Fibroblast of lung (primary cell): Measurements from ENCODE around the gene TBX3. TPM values are rescaled to one million over a fixed set of nuclear protein-coding genes. Genes with fewer than 3 reads are reported as not detected.

Experiments
- DNase-seq, 2 donors: peaks; one replicate each; pipeline versions ENCODE4 v3.0.0 to v3.0.0-alpha.2; 2010; ENCODE audit warnings: low read depth in 2 of 2
- H2AFZ ChIP-seq: 2 replicates; pipeline ENCODE4 v1.5.1; 2012; ENCODE audit warnings: low read length, control low read depth, inconsistent platforms
- H3K27ac ChIP-seq: 2 replicates; pipeline ENCODE4 v1.5.1; 2011; ENCODE audit warnings: low read length, control low read depth; ENCODE audit not compliant: insufficient read depth
- H3K27me3 ChIP-seq: 2 replicates; pipeline ENCODE4 v1.5.1; 2011; ENCODE audit warnings: mild to moderate bottlenecking, low read length; ENCODE audit not compliant: control insufficient read depth, insufficient read depth
- H3K36me3 ChIP-seq: 2 replicates; pipeline ENCODE4 v1.5.1; 2011; ENCODE audit warnings: low read length; ENCODE audit not compliant: control insufficient read depth, insufficient read depth
- H3K4me1 ChIP-seq: 2 replicates; pipeline ENCODE4 v1.5.1; 2011; ENCODE audit warnings: low read length; ENCODE audit not compliant: control insufficient read depth, insufficient read depth; ENCODE audit errors: extremely low read depth
- H3K4me2 ChIP-seq: 2 replicates; pipeline ENCODE4 v1.5.1; 2011; ENCODE audit warnings: low read length, control low read depth; ENCODE audit not compliant: insufficient read depth; ENCODE audit errors: extremely low read depth
- H3K4me3 ChIP-seq, 4 experiments: fragments of 200-600 bp in 1 of 4; sonication (generic) in 1 of 4; replicated peaks in 1 of 4; 2 replicates each; pipeline ENCODE4 v1.5.1; 2011 to 2016; ENCODE audit warnings: low read length in 4 of 4, low read depth in 3 of 4, mild to moderate bottlenecking in 3 of 4, control low read depth in 2 of 4, inconsistent platforms in 1 of 4, mixed read lengths in 1 of 4; ENCODE audit not compliant: insufficient read depth in 1 of 4; ENCODE audit errors: control extremely low read depth in 1 of 4
- H3K79me2 ChIP-seq: 2 replicates; pipeline ENCODE4 v1.5.1; 2012; ENCODE audit warnings: mild to moderate bottlenecking, low read length, inconsistent platforms; ENCODE audit not compliant: control insufficient read depth, insufficient read depth
- H3K9ac ChIP-seq: 2 replicates; pipeline ENCODE4 v1.5.1; 2011; ENCODE audit warnings: mild to moderate bottlenecking, low read length, control low read depth; ENCODE audit not compliant: insufficient read depth
- H3K9me3 ChIP-seq: 2 replicates; pipeline ENCODE4 v1.5.1; 2012; ENCODE audit warnings: low read depth, low read length; ENCODE audit not compliant: control insufficient read depth, insufficient read depth
- H4K20me1 ChIP-seq: 2 replicates; pipeline ENCODE4 v1.5.1; 2011; ENCODE audit warnings: low read length; ENCODE audit not compliant: control insufficient read depth, insufficient read depth; ENCODE audit errors: extremely low read depth
- CTCF ChIP-seq, 2 donors: IDR thresholded peaks in 1 of 2; conservative IDR thresholded peaks in 1 of 2; 1 replicate in 1 of 2; 2 replicates in 1 of 2; pipeline ENCODE4 v1.5.1; 2011 to 2012; ENCODE audit warnings: low read length in 2 of 2, control low read depth in 1 of 2, inconsistent platforms in 1 of 2, low read depth in 1 of 2, mild to moderate bottlenecking in 1 of 2
- EZH2 ChIP-seq: IDR thresholded peaks from 2 replicates; pipeline ENCODE4 v1.5.1; 2012; ENCODE audit warnings: low read length, control low read depth, mild to moderate bottlenecking; ENCODE audit errors: missing control alignments
- polyA minus RNA-seq: library from RNA; depleted of rRNA, polyadenylated mRNA; stranded (reverse); fragments of >200 nt; gene quantifications from 2 replicates; pipeline ENCODE4 v1.2.3, GENCODE V29; 2011; ENCODE audit warnings: low replicate concordance
- polyA plus RNA-seq, 2 donors: library from polyadenylated mRNA; depleted of rRNA in 1 of 2; stranded (reverse) in 1 of 2; unstranded in 1 of 2; fragments of >200 nt; gene quantifications; 2 replicates each; pipeline ENCODE4 v1.2.1, GENCODE V29; 2011 to 2012; ENCODE audit warnings: missing spikeins in 1 of 2
- total RNA-seq: library from RNA; depleted of rRNA; stranded (reverse); fragments of >200 nt; gene quantifications from 2 replicates; pipeline ENCODE4 v1.2.1, GENCODE V29; 2014

Gene TBX3
- total RNA-seq (39.5 and 66.4 TPM in 2 replicates), polyA plus RNA-seq (19.9 and 33.0 TPM in 2 replicates), polyA minus RNA-seq (14.4 and 23.9 TPM in 2 replicates)
- polyA plus RNA-seq (2012), result 20.4 and 31.2 TPM in 2 replicates

- H4K20me1 ChIP-seq, result no peaks in the 10 kb centered on the region
- no peaks in the 10 kb centered on the region for H3K9me3 ChIP-seq
- peak within 1 kb of the TSS; percentile 94 for H3K9ac ChIP-seq
- peak within 1 kb of the TSS; percentile 50 for H2AFZ ChIP-seq
- H3K4me2 ChIP-seq, result peak within 1 kb of the TSS; percentile 99
- H3K27me3 ChIP-seq, result no peaks in the 10 kb centered on the region
- H3K4me3 ChIP-seq, result peak within 1 kb of the TSS; percentile 63 to 97 (median 90)
- peak; percentile 55 to 56 for TF ChIP-seq CTCF (conservative IDR thresholded peaks at IDR 0.05 in 1 of 2, IDR thresholded peaks at IDR 0.05 in 1 of 2; ENCODE audit: low read depth in 1 of 2, low read length in 2 of 2)
- TF ChIP-seq EZH2, result no peak
- peaks cover under 1% of the 10 kb centered on the region for H3K36me3 ChIP-seq
- H3K79me2 ChIP-seq, result peaks cover 67% of the 10 kb centered on the region
- peak; percentile 100 for DNase-seq
- H3K27ac ChIP-seq, result peak within 1 kb of the TSS; percentile 95
- H3K4me1 ChIP-seq, result peaks cover 19% of the 10 kb centered on the region
Measured at GRCh38 chr12:114684098-114684869, at the start of gene TBX3. Gene TBX3, minus strand, starts transcription at chr12:114684175. Its CDS starts 975 bp downstream, at chr12:114683200.

- H3K79me2 ChIP-seq, result no peaks in the 10 kb centered on the region
- H3K4me3 ChIP-seq, result no peak overlapping the region
- no peaks in the 10 kb centered on the region for H3K9me3 ChIP-seq
- no peaks in the 10 kb centered on the region for H3K36me3 ChIP-seq
- no peaks in the 10 kb centered on the region for H4K20me1 ChIP-seq
- no peaks in the 10 kb centered on the region for H3K27me3 ChIP-seq
- no peak overlapping the region for H3K27ac ChIP-seq
- TF ChIP-seq EZH2, result no peak
- no peak for TF ChIP-seq CTCF (conservative IDR thresholded peaks at IDR 0.05 in 1 of 2, IDR thresholded peaks at IDR 0.05 in 1 of 2; ENCODE audit: low read depth in 1 of 2, low read length in 2 of 2)
- H2AFZ ChIP-seq, result no peak overlapping the region
- H3K4me1 ChIP-seq, result no peaks in the 10 kb centered on the region
- H3K4me2 ChIP-seq, result no peak overlapping the region
- H3K9ac ChIP-seq, result no peak overlapping the region
- no peak for DNase-seq
Measured at GRCh38 chr12:114732426-114733030, 48.6 kb upstream of the TBX3 start.

- peak; percentile 24 to 74 for DNase-seq
- Histone ChIP-seq H3K36me3 (no peaks in the 10 kb centered on the region), H3K4me1 (no peaks in the 10 kb centered on the region), H2AFZ (no peak overlapping the region), H3K4me2 (no peak overlapping the region), H3K4me3 (no peak overlapping the region), H3K79me2 (no peaks in the 10 kb centered on the region), H3K9ac (no peak overlapping the region), H3K9me3 (no peaks in the 10 kb centered on the region), H3K27me3 (no peaks in the 10 kb centered on the region), H3K27ac (no peak overlapping the region), H4K20me1 (no peaks in the 10 kb centered on the region)
- TF ChIP-seq EZH2 (no peak), CTCF (conservative IDR thresholded peaks at IDR 0.05 in 1 of 2, IDR thresholded peaks at IDR 0.05 in 1 of 2; ENCODE audit: low read depth in 1 of 2, low read length in 2 of 2) (no peak)
Measured at GRCh38 chr12:114729731-114730130, 45.8 kb upstream of the TBX3 start.
